IMR-90 (cell line): ENCODE results near the gene PAX2. TPM values are rescaled to one million over a fixed set of nuclear protein-coding genes. Genes with fewer than 3 reads are reported as not detected.

Experiments used
- ATAC-seq: fragments of 200-7000 bp; cut with Tn5 transposase; 2 replicates; pipeline ENCODE4 v1.9.1; 2020; ENCODE audit warnings: low read depth, mild to moderate bottlenecking, moderate library complexity
- BruUV-seq: library from RNA; stranded (reverse); fragments of 400-500 nt; replicated peaks from 2 replicates; lab custom pipeline; 2021; lab: Mats Ljungman, UMichigan
- CTCF ChIA-PET: fragments of 300-600 bp; formaldehyde crosslinking; extraction: SDS; loops from one replicate; lab custom pipeline; 2021; ENCODE audit warnings: antibody characterized with exemption; lab: Yijun Ruan, JAX
- POLR2A ChIA-PET: fragments of 300-600 bp; sonication (Branson Sonifier 250); formaldehyde crosslinking; loops from one replicate; lab custom pipeline; 2022; ENCODE audit warnings: antibody characterized with exemption; ENCODE audit not compliant: unreplicated experiment; lab: Charles Lee
- DNase-seq: peaks from one replicate; pipeline ENCODE4 v3.0.0; 2013
- H2AFZ ChIP-seq: replicated peaks from 2 replicates; pipeline ENCODE3; 2013; ENCODE audit warnings: low read length, mild to moderate bottlenecking; ENCODE audit not compliant: poor library complexity
- H2AK5ac ChIP-seq: 2 replicates; pipeline ENCODE4 v1.6.1; 2013; ENCODE audit warnings: low read depth, low read length, inconsistent platforms
- H2AK9ac ChIP-seq: replicated peaks from 2 replicates; pipeline ENCODE3; 2013; ENCODE audit warnings: mild to moderate bottlenecking, low read depth, low read length, moderate library complexity; ENCODE audit not compliant: poor library complexity
- H2BK120ac ChIP-seq: 2 replicates; pipeline ENCODE4 v1.6.1; 2013; ENCODE audit warnings: low read depth, low read length, inconsistent platforms
- H2BK15ac ChIP-seq: 3 replicates; pipeline ENCODE4 v1.6.1; 2013; ENCODE audit warnings: low read depth, low read length, inconsistent platforms
- H2BK20ac ChIP-seq: 2 replicates; pipeline ENCODE4 v1.6.1; 2013; ENCODE audit warnings: low read depth, mild to moderate bottlenecking, inconsistent platforms, low read length, moderate library complexity
- H2BK5ac ChIP-seq: 2 replicates; pipeline ENCODE4 v1.6.1; 2013; ENCODE audit warnings: mild to moderate bottlenecking, low read depth, low read length, inconsistent platforms; ENCODE audit not compliant: poor library complexity, severe bottlenecking
- H3K14ac ChIP-seq: replicated peaks from 2 replicates; pipeline ENCODE4 v1.6.1; 2013; ENCODE audit warnings: low read depth, low read length, inconsistent platforms
- H3K18ac ChIP-seq: 2 replicates; pipeline ENCODE4 v1.6.1; 2013; ENCODE audit warnings: low read depth, low read length, control low read depth
- H3K23ac ChIP-seq: 2 replicates; pipeline ENCODE4 v1.6.1; 2013; ENCODE audit warnings: low read depth, low read length, inconsistent platforms
- H3K27ac ChIP-seq: 2 replicates; pipeline ENCODE4 v1.5.1; 2013; ENCODE audit warnings: mild to moderate bottlenecking, control low read depth, low read length; ENCODE audit not compliant: insufficient read depth
- H3K27me3 ChIP-seq: 2 replicates; pipeline ENCODE4 v1.6.1; 2013; ENCODE audit warnings: low read length; ENCODE audit not compliant: control insufficient read depth, insufficient read depth
- H3K36me3 ChIP-seq: 2 replicates; pipeline ENCODE4 v1.6.1; 2013; ENCODE audit warnings: low read length, mixed read lengths; ENCODE audit not compliant: control insufficient read depth, insufficient read depth
- H3K4ac ChIP-seq: 2 replicates; pipeline ENCODE4 v1.6.1; 2013; ENCODE audit warnings: low read depth, low read length, inconsistent platforms
- H3K4me1 ChIP-seq: 2 replicates; pipeline ENCODE4 v1.6.1; 2013; ENCODE audit warnings: low read length, mixed read lengths; ENCODE audit not compliant: control insufficient read depth, insufficient read depth
- H3K4me2 ChIP-seq: 2 replicates; pipeline ENCODE4 v1.6.1; 2013; ENCODE audit warnings: low read depth, mild to moderate bottlenecking, control low read depth, low read length, moderate library complexity
- H3K4me3 ChIP-seq: 2 replicates; pipeline ENCODE4 v1.5.1; 2013; ENCODE audit warnings: low read depth, mild to moderate bottlenecking, control low read depth, low read length, moderate library complexity; ENCODE audit not compliant: insufficient read depth
- H3K56ac ChIP-seq: 2 replicates; pipeline ENCODE4 v1.6.1; 2013; ENCODE audit warnings: low read length, inconsistent platforms; ENCODE audit not compliant: insufficient read depth; ENCODE audit errors: extremely low read depth
- H3K79me1 ChIP-seq, 2 experiments: 2 replicates each; pipeline ENCODE4 v1.6.1; 2013; ENCODE audit warnings: low read length in 2 of 2, inconsistent platforms in 1 of 2, low read depth in 1 of 2
- H3K9ac ChIP-seq: 2 replicates; pipeline ENCODE4 v1.6.1; 2013; ENCODE audit warnings: low read depth, low read length, control low read depth
- H3K9me1 ChIP-seq: 2 replicates; pipeline ENCODE4 v1.6.1; 2013; ENCODE audit warnings: low read length, inconsistent platforms; ENCODE audit not compliant: insufficient read depth
- H3K9me3 ChIP-seq: 2 replicates; pipeline ENCODE4 v1.6.1; 2013; ENCODE audit warnings: low read length; ENCODE audit not compliant: control insufficient read depth, insufficient read depth
- H4K20me1 ChIP-seq: 2 replicates; pipeline ENCODE4 v1.6.1; 2013; ENCODE audit warnings: low read length, inconsistent platforms; ENCODE audit not compliant: insufficient read depth
- H4K5ac ChIP-seq: 2 replicates; pipeline ENCODE4 v1.6.1; 2013; ENCODE audit warnings: mild to moderate bottlenecking, low read depth, low read length, control low read depth
- H4K8ac ChIP-seq, 2 experiments: 2 replicates each; pipeline ENCODE4 v1.6.1; 2013; ENCODE audit warnings: low read depth in 2 of 2, low read length in 2 of 2, control low read depth in 1 of 2, inconsistent platforms in 1 of 2
- H4K91ac ChIP-seq: 2 replicates; pipeline ENCODE4 v1.6.1; 2013; ENCODE audit warnings: low read depth, low read length, inconsistent platforms; ENCODE audit not compliant: insufficient read depth
- BHLHE40 ChIP-seq: fragments of 150-350 bp; IDR thresholded peaks from 2 replicates; pipeline ENCODE4 v1.6.1; 2016; ENCODE audit warnings: mild to moderate bottlenecking, low read depth, low read length
- CEBPB ChIP-seq: IDR thresholded peaks from 2 replicates; pipeline ENCODE4 v1.6.1; 2012; ENCODE audit warnings: low read depth, low read length, improper control_type of control experiment
- CHD1 ChIP-seq: IDR thresholded peaks from 2 replicates; pipeline ENCODE4 v1.6.1; 2012; ENCODE audit warnings: low read depth, low read length, improper control_type of control experiment
- CTCF ChIP-seq: conservative IDR thresholded peaks from 2 replicates; pipeline ENCODE4 v1.5.1; 2012; ENCODE audit warnings: mild to moderate bottlenecking, low read depth, low read length, improper control_type of control experiment
- FOS ChIP-seq: fragments of 150-350 bp; IDR thresholded peaks from 2 replicates; pipeline ENCODE4 v1.6.1; 2016; ENCODE audit warnings: low read depth, low read length
- MAFK ChIP-seq: IDR thresholded peaks from 2 replicates; pipeline ENCODE4 v1.6.1; 2012; ENCODE audit warnings: low read depth, low read length, improper control_type of control experiment
- MAZ ChIP-seq: IDR thresholded peaks from 2 replicates; pipeline ENCODE4 v1.6.1; 2012; ENCODE audit warnings: low read depth, mild to moderate bottlenecking, low read length, improper control_type of control experiment, moderate library complexity, borderline replicate concordance
- MXI1 ChIP-seq: IDR thresholded peaks from 2 replicates; pipeline ENCODE4 v1.6.1; 2012; ENCODE audit warnings: low read depth, mild to moderate bottlenecking, low read length, moderate library complexity, borderline replicate concordance
- NFE2L2 ChIP-seq: fragments of 150-350 bp; IDR thresholded peaks from 2 replicates; pipeline ENCODE4 v1.6.1; 2016; ENCODE audit warnings: low read depth, mild to moderate bottlenecking, low read length
- POLR2A ChIP-seq: IDR thresholded peaks from 2 replicates; pipeline ENCODE4 v1.6.1; 2012; ENCODE audit warnings: mild to moderate bottlenecking, low read depth, low read length
- RAD21 ChIP-seq: IDR thresholded peaks from 2 replicates; pipeline ENCODE4 v1.6.1; 2012; ENCODE audit warnings: low read length, improper control_type of control experiment
- RCOR1 ChIP-seq: IDR thresholded peaks from 2 replicates; pipeline ENCODE4 v1.6.1; 2012; ENCODE audit warnings: mild to moderate bottlenecking, low read length, improper control_type of control experiment; ENCODE audit not compliant: insufficient replicate concordance
- RFX5 ChIP-seq: IDR thresholded peaks from 2 replicates; pipeline ENCODE4 v1.8.0; 2012; ENCODE audit warnings: low read depth, mild to moderate bottlenecking, low read length, moderate library complexity
- SMC3 ChIP-seq: fragments of 150-350 bp; IDR thresholded peaks from 2 replicates; pipeline ENCODE4 v1.6.1; 2016; ENCODE audit warnings: low read depth, mild to moderate bottlenecking, antibody characterized with exemption, low read length, moderate library complexity
- WGBS, 2 experiments: methylation state at CpG; one replicate each; pipeline versions ENCODE4 v1.1.5 to v1.1.7; 2013; ENCODE audit warnings: missing lambda C conversion rate in 2 of 2; ENCODE audit not compliant: insufficient read length in 1 of 2; ENCODE audit errors: extremely low coverage in 2 of 2; 5-methylcytosine and 5-hydroxymethylcytosine counted together
- dilution Hi-C: fragments of 300-500 bp; cut with HindIII; formaldehyde crosslinking; loops from one replicate; pipeline ENCODE4 v1.14.3; 2018; ENCODE audit warnings: low sequenced_read_pairs; ENCODE audit not compliant: unreplicated experiment
- in situ Hi-C: fragments of 300-500 bp; cut with MboI; formaldehyde crosslinking; loops from 3 replicates; pipeline ENCODE4 v1.14.3; 2019; ENCODE audit warnings: low sequenced_read_pairs, inconsistent platforms, mixed read lengths
- intact Hi-C: fragments of 100-400 bp; cut with micrococcal nuclease; formaldehyde crosslinking; loops from 2 replicates; pipeline ENCODE4 v1.10.0; 2022
- polyA plus RNA-seq, 3 experiments: library from polyadenylated mRNA; depleted of rRNA; stranded (reverse); fragments of >200 nt; gene quantifications; 2 replicates each; pipeline ENCODE4 v1.2.3, GENCODE V29; 2012; ENCODE audit warnings: low replicate concordance in 1 of 3
- total RNA-seq: library from RNA; depleted of rRNA; stranded (reverse); fragments of >200 nt; gene quantifications from 2 replicates; pipeline ENCODE4 v1.2.3, GENCODE V29; 2012
- TF ChIP-seq, protein P1 (sequence below): fragments of 150-350 bp; IDR thresholded peaks from 2 replicates; pipeline ENCODE4 v1.6.1; 2016; ENCODE audit warnings: low read depth, mild to moderate bottlenecking, low read length, moderate library complexity, borderline replicate concordance
- TF ChIP-seq, protein P2 (sequence below): fragments of 150-350 bp; IDR thresholded peaks from 2 replicates; pipeline ENCODE4 v1.6.1; 2017; ENCODE audit warnings: mild to moderate bottlenecking, antibody characterized with exemption, low read length, low read depth

The PAX2 gene
- total and polyA plus RNA-seq, 2 of the 4 experiments (the other 2 are of a cell fraction): not detected

DNA sequence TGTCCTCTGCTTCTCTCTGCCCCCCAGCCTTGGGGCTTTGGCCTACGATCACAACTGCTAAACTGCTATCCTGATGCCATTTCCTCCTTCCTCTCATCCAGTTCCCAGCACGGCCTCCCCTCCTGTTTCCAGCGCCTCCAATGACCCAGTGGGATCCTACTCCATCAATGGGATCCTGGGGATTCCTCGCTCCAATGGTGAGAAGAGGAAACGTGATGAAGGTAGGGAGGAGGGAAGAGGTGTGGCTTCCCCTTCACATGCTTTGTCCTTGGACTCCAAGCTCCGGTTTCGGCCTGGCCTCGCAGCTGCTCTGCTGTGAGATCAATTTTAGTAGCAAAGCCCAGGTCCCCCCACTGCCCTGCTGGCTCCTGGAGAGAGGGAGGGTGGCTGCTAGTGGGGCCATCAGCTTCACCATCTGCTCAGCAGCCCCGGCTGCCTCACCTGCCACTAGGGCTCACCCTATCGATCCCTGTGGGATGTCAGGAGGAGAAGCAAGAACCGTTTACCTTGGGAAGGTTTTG, 35.8 kb downstream of the PAX2 start:
- H2AK5ac ChIP-seq: no peak overlapping the region
- H2BK15ac ChIP-seq: no peak overlapping the region
- CTCF ChIA-PET: no interaction called here

More for the DNA sequence above, 35.8 kb downstream of the PAX2 start:
- Histone ChIP-seq H3K9ac (no peak overlapping the region), H3K9me1 (no peaks in the 10 kb centered on the region), H2BK20ac (no peak overlapping the region), H3K4me2 (no peak overlapping the region), H3K14ac (no peak overlapping the region), H4K8ac (no peak overlapping the region), H3K4me1 (no peaks in the 10 kb centered on the region), H3K27me3 (peaks cover 55% of the 10 kb centered on the region), H3K79me1 (no peaks in the 10 kb centered on the region), H4K20me1 (no peaks in the 10 kb centered on the region), H4K91ac (no peak overlapping the region), H3K9me3 (no peaks in the 10 kb centered on the region), H3K4ac (no peak overlapping the region), H2BK120ac (no peak overlapping the region), H3K4me3 (no peak overlapping the region), H2AK9ac (no peak overlapping the region), H3K18ac (no peak overlapping the region), H2BK5ac (no peak overlapping the region), H3K36me3 (no peaks in the 10 kb centered on the region), H3K56ac (no peak overlapping the region), H3K23ac (no peak overlapping the region), H3K27ac (no peak overlapping the region), H2AFZ (no peak overlapping the region), H4K5ac (no peak overlapping the region)
- POLR2A ChIA-PET: no interaction called here
- intact Hi-C loops: no loop called here
- no CpG with 5 or more reads among the region's 11 CpGs for WGBS, 2 experiments
- dilution Hi-C loops: no loop called here
- no peak for ATAC-seq
- no TSS peak for BruUV-seq
- no peak for DNase-seq
- TF ChIP-seq CEBPB (no peak), CHD1 (no peak), POLR2A (no peak), RFX5 (no peak), MAZ (no peak), RAD21 (no peak), SMC3 (no peak), NFE2L2 (no peak), CTCF (no peak), RCOR1 (no peak), MXI1 (no peak), FOS (no peak), BHLHE40 (no peak), MAFK (no peak)
- TF ChIP-seq, protein P1, sequence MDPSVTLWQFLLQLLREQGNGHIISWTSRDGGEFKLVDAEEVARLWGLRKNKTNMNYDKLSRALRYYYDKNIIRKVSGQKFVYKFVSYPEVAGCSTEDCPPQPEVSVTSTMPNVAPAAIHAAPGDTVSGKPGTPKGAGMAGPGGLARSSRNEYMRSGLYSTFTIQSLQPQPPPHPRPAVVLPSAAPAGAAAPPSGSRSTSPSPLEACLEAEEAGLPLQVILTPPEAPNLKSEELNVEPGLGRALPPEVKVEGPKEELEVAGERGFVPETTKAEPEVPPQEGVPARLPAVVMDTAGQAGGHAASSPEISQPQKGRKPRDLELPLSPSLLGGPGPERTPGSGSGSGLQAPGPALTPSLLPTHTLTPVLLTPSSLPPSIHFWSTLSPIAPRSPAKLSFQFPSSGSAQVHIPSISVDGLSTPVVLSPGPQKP: no peak
- TF ChIP-seq, protein P2, sequence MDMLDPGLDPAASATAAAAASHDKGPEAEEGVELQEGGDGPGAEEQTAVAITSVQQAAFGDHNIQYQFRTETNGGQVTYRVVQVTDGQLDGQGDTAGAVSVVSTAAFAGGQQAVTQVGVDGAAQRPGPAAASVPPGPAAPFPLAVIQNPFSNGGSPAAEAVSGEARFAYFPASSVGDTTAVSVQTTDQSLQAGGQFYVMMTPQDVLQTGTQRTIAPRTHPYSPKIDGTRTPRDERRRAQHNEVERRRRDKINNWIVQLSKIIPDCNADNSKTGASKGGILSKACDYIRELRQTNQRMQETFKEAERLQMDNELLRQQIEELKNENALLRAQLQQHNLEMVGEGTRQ: no peak
- in situ Hi-C loops: no loop called here
